AG04450 (cell line): ENCODE results near the gene LDB2. TPM values are rescaled to one million over a fixed set of nuclear protein-coding genes. Genes with fewer than 3 reads are reported as not detected.
"Not testable (repeated sequence)": the region's sequence is repeated elsewhere in the genome, so short reads cannot be mapped to it uniquely, and the experiment has no call there.

ENCODE experiments used
- CTCF ChIA-PET: fragments of 300-600, 350-600 bp; formaldehyde crosslinking; extraction: SDS; loops from one replicate; lab custom pipeline; 2022; ENCODE audit warnings: antibody characterized with exemption, inconsistent platforms; lab: Charles Lee
- POLR2A ChIA-PET: fragments of 350-600 bp; formaldehyde crosslinking; extraction: SDS; loops from one replicate; lab custom pipeline; 2021; ENCODE audit warnings: antibody characterized with exemption, inconsistent platforms; lab: Yijun Ruan, JAX
- DNase-seq: peaks from one replicate; pipeline ENCODE4 v3.0.0-alpha.2; 2011; ENCODE audit warnings: low read depth, low spot score
- H3K27ac ChIP-seq: one replicate; pipeline ENCODE4 v1.5.1; 2012; ENCODE audit warnings: low read depth, low read length, control low read depth
- H3K27me3 ChIP-seq: one replicate; pipeline ENCODE4 v1.6.0; 2012; ENCODE audit warnings: low read length; ENCODE audit not compliant: control insufficient read depth, insufficient read depth
- H3K4me3 ChIP-seq: 2 replicates; pipeline ENCODE4 v1.5.1; 2011; ENCODE audit warnings: mild to moderate bottlenecking, low read depth, low read length, control low read depth
- H3K9me3 ChIP-seq: 2 replicates; pipeline ENCODE4 v1.5.1; 2012; ENCODE audit warnings: low read length; ENCODE audit not compliant: control insufficient read depth, insufficient read depth
- CTCF ChIP-seq: IDR thresholded peaks from 2 replicates; pipeline ENCODE4 v1.5.1; 2011; ENCODE audit warnings: low read depth, low read length, control low read depth, inconsistent platforms
- polyA plus RNA-seq: library from polyadenylated mRNA; depleted of rRNA; stranded (reverse); fragments of >200 nt; gene quantifications from 2 replicates; pipeline ENCODE4 v1.2.3, GENCODE V29; 2011

Gene LDB2
- polyA plus RNA-seq, 1 experiment, result 180 TPM

GRCh38 chr4:16931339-16932305 is 33.2 kb upstream of the LDB2 start:
- no peaks in the 10 kb centered on the region for H3K27me3 ChIP-seq
- no peak overlapping the region for H3K27ac ChIP-seq
- no peak for TF ChIP-seq CTCF
- H3K9me3 ChIP-seq, result no peaks in the 10 kb centered on the region
- peak; percentile 20 for DNase-seq
- no peak overlapping the region for H3K4me3 ChIP-seq
- POLR2A ChIA-PET, result interaction anchor here (0.6 kb wide), 1 partner anchor 21 kb away, joined by 4 read pairs; no protein-coding TSS in a partner anchor
- CTCF ChIA-PET, result interaction anchor here (0.6 to 1.3 kb wide), 2 partner anchors 9 to 641 kb away, joined by 3 to 4 read pairs; no protein-coding TSS in a partner anchor

- H3K9me3 ChIP-seq, result no peaks in the 10 kb centered on the region
- DNase-seq, result no peak
- POLR2A ChIA-PET, result no interaction called here
- no peak for TF ChIP-seq CTCF
- CTCF ChIA-PET, result interaction anchor here (2.7 kb wide), 1 partner anchor 10 kb away, joined by 6 read pairs; no protein-coding TSS in a partner anchor
- H3K27ac ChIP-seq, result no peak overlapping the region
- H3K4me3 ChIP-seq, result no peak overlapping the region
- H3K27me3 ChIP-seq, result no peaks in the 10 kb centered on the region
Observed at GRCh38 chr4:16926214-16926613, 27.8 kb upstream of the LDB2 start.

GRCh38 chr4:16918716-16919115 is 20.3 kb upstream of the LDB2 start:
- H3K4me3 ChIP-seq, H3K9me3 ChIP-seq, DNase-seq, H3K27ac ChIP-seq, POLR2A ChIA-PET, H3K27me3 ChIP-seq: not testable (repeated sequence)
- CTCF ChIA-PET, result interaction anchor here (0.6 kb wide), 1 partner anchor 487 kb away, joined by 5 read pairs; no protein-coding TSS in a partner anchor

- H3K4me3 ChIP-seq, result no peak overlapping the region
- no peak overlapping the region for H3K27ac ChIP-seq
- ChIA-PET POLR2A (no interaction called here), CTCF (interaction anchor here (0.8 to 1.7 kb wide), 5 partner anchors 9 to 534 kb away, joined by 3 to 6 read pairs (median 3); no protein-coding TSS in a partner anchor)
- H3K9me3 ChIP-seq, result peaks cover 16% of the 10 kb centered on the region
- DNase-seq, result no peak
- H3K27me3 ChIP-seq, result no peaks in the 10 kb centered on the region
- TF ChIP-seq CTCF, result peak; percentile 54
Observed at GRCh38 chr4:16916719-16917337, 18.4 kb upstream of the LDB2 start.

DNA sequence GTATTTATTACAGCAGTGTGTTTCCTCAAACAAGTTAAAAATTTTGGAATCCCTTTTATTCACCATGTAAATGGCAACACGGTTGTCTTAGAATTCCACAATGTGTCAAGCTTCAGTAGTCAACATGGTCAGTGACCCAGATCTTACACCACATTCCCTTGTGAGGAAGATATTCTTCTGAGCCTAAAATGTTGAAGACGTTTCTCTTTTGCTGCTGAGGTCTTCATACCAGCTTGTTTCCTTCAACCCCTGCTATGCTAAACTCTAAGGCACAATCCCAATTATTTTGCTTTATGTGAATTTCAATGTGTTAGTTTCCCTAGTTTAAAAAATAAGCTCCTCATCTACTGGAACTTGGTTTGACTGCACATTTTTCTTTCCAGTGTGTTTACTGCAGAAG is 17.6 kb upstream of the LDB2 start:
- Histone ChIP-seq H3K27ac (no peak overlapping the region), H3K4me3 (no peak overlapping the region), H3K9me3 (peaks cover 18% of the 10 kb centered on the region), H3K27me3 (no peaks in the 10 kb centered on the region)
- no peak for DNase-seq
- CTCF ChIA-PET, result interaction anchor here (0.8 to 1.7 kb wide), 4 partner anchors 10 to 408 kb away, joined by 3 to 6 read pairs (median 4); partner anchors contain the start of gene LDB2
- TF ChIP-seq CTCF, result no peak
- POLR2A ChIA-PET, result no interaction called here
